B cell (primary cell): ENCODE results near the gene DPYSL4. TPM values are rescaled to one million over a fixed set of nuclear protein-coding genes. Genes with fewer than 3 reads are reported as not detected.

ENCODE experiments used
- ATAC-seq: fragments of 200-7000 bp; cut with Tn5 transposase; one replicate; pipeline ENCODE4 v1.10.0; 2021; ENCODE audit warnings: low read depth, mild to moderate bottlenecking, moderate number of reproducible peaks, moderate library complexity
- CTCF ChIA-PET: fragments of 350-600 bp; sonication (Branson Sonifier 250); formaldehyde crosslinking; loops from one replicate; lab custom pipeline; 2021; ENCODE audit warnings: antibody characterized with exemption, inconsistent platforms; lab: Charles Lee
- POLR2A ChIA-PET: fragments of 350-600 bp; sonication (Branson Sonifier 250); formaldehyde crosslinking; loops from one replicate; lab custom pipeline; 2021; ENCODE audit warnings: antibody characterized with exemption; lab: Charles Lee
- DNase-seq: peaks from one replicate; pipeline ENCODE4 v3.0.0; 2013
- H2AFZ ChIP-seq: 2 replicates; pipeline ENCODE4 v1.6.1; 2012; ENCODE audit warnings: mild to moderate bottlenecking, low read depth, low read length; ENCODE audit not compliant: insufficient read depth, poor library complexity, severe bottlenecking
- H3K27ac ChIP-seq, 2 donors: 1 replicate in 1 of 2; 2 replicates in 1 of 2; pipeline ENCODE4 v1.5.1; 2012 to 2013; ENCODE audit warnings: low read length in 2 of 2, mild to moderate bottlenecking in 2 of 2, moderate library complexity in 1 of 2
- H3K27me3 ChIP-seq, 4 experiments: fragments of 200-600 bp in 1 of 4; sonication (generic) in 1 of 4; replicated peaks in 1 of 4; 1 replicate in 2 of 4; 2 replicates in 2 of 4; pipeline versions ENCODE4 v1.6.1 to v1.7.0; 2013 to 2016; ENCODE audit warnings: low read length in 3 of 4, mild to moderate bottlenecking in 2 of 4, mixed read lengths in 1 of 4, moderate library complexity in 1 of 4; ENCODE audit not compliant: insufficient read depth in 4 of 4, control insufficient read depth in 3 of 4; ENCODE audit errors: control extremely low read depth in 1 of 4
- H3K36me3 ChIP-seq, 2 experiments: replicated peaks in 1 of 2; 1 replicate in 1 of 2; 2 replicates in 1 of 2; pipeline versions ENCODE4 v1.6.1 to v1.7.1; 2013; ENCODE audit warnings: low read length in 1 of 2; ENCODE audit not compliant: insufficient read depth in 2 of 2, control insufficient read depth in 1 of 2; ENCODE audit errors: control extremely low read depth in 1 of 2, extremely low read depth in 1 of 2
- H3K4me1 ChIP-seq, 2 donors: fragments of 200-600 bp in 1 of 2; sonication (generic) in 1 of 2; 1 replicate in 1 of 2; 2 replicates in 1 of 2; pipeline versions ENCODE4 v1.5.1 to v1.6.1; 2013 to 2017; ENCODE audit warnings: low read length in 2 of 2; ENCODE audit not compliant: control insufficient read depth in 2 of 2, insufficient read depth in 2 of 2
- H3K4me2 ChIP-seq: replicated peaks from 2 replicates; pipeline ENCODE3; 2012; ENCODE audit warnings: mild to moderate bottlenecking, low read depth, low read length; ENCODE audit not compliant: poor library complexity, severe bottlenecking
- H3K4me3 ChIP-seq, 5 experiments: fragments of 200-600 bp in 1 of 5; sonication (generic) in 1 of 5; 1 replicate in 3 of 5; 2 replicates in 2 of 5; pipeline versions ENCODE4 v1.5.1 to v1.7.0; 2011 to 2016; ENCODE audit warnings: low read length in 4 of 5, mild to moderate bottlenecking in 4 of 5, low read depth in 2 of 5, control low read depth in 1 of 5, moderate library complexity in 1 of 5; ENCODE audit not compliant: insufficient read depth in 1 of 5; ENCODE audit errors: control extremely low read depth in 1 of 5, extremely low read depth in 1 of 5
- H3K79me2 ChIP-seq: fragments of 200-600 bp; sonication (generic); one replicate; pipeline ENCODE4 v1.6.0; 2016; ENCODE audit warnings: low read length; ENCODE audit not compliant: control insufficient read depth, insufficient read depth
- H3K9ac ChIP-seq: fragments of 200-600 bp; sonication (generic); 2 replicates; pipeline ENCODE4 v1.6.1; 2017; ENCODE audit warnings: mild to moderate bottlenecking, low read length, moderate library complexity
- H3K9me3 ChIP-seq, 3 donors: one replicate each; pipeline versions ENCODE4 v1.6.1 to v1.7.1; 2013; ENCODE audit warnings: low read length in 2 of 3; ENCODE audit not compliant: control insufficient read depth in 2 of 3, insufficient read depth in 1 of 3; ENCODE audit errors: control extremely low read depth in 1 of 3
- H4K20me1 ChIP-seq: 2 replicates; pipeline ENCODE4 v1.6.0; 2012; ENCODE audit warnings: mild to moderate bottlenecking, low read length; ENCODE audit not compliant: insufficient read depth, control insufficient read depth, poor library complexity, severe bottlenecking
- H3K27ac Mint-ChIP-seq: one replicate; pipeline ENCODE4 v1.8.0; 2021; ENCODE audit warnings: mixed read lengths
- H3K27me3 Mint-ChIP-seq: one replicate; pipeline ENCODE4 v1.8.0; 2021; ENCODE audit warnings: mixed read lengths
- H3K4me1 Mint-ChIP-seq: one replicate; pipeline ENCODE4 v1.8.0; 2021; ENCODE audit warnings: mixed read lengths
- H3K4me3 Mint-ChIP-seq: one replicate; pipeline ENCODE4 v1.8.0; 2021; ENCODE audit warnings: mixed read lengths
- H3K9me3 Mint-ChIP-seq: one replicate; pipeline ENCODE4 v1.8.0; 2022; ENCODE audit warnings: mixed read lengths; ENCODE audit not compliant: insufficient read depth
- CTCF ChIP-seq: fragments of 200-600 bp; IDR thresholded peaks from one replicate; pipeline ENCODE4 v1.8.0; 2022; ENCODE audit warnings: antibody characterized with exemption, mild to moderate bottlenecking
- EZH2 ChIP-seq: IDR thresholded peaks from 2 replicates; pipeline ENCODE4 v1.6.1; 2012; ENCODE audit warnings: borderline replicate concordance, low read depth, mild to moderate bottlenecking, moderate library complexity, low read length; ENCODE audit not compliant: insufficient read depth, poor library complexity, severe bottlenecking
- WGBS: methylation state at CpG from one replicate; pipeline ENCODE4 v1.1.5; 2013; ENCODE audit warnings: missing lambda C conversion rate; ENCODE audit not compliant: insufficient coverage; 5-methylcytosine and 5-hydroxymethylcytosine counted together
- intact Hi-C: fragments of 100-400 bp; cut with micrococcal nuclease; formaldehyde crosslinking; loops from one replicate; pipeline ENCODE4 v1.10.0; 2022
- polyA plus RNA-seq: library from polyadenylated mRNA; depleted of rRNA; stranded (reverse); fragments of >200 nt; gene quantifications from 2 replicates; pipeline ENCODE4 v1.2.3, GENCODE V29; 2012
- total RNA-seq, 2 donors: library from RNA; stranded (reverse); fragments of 120-200 nt in 1 of 2; gene quantifications; 1 replicate in 1 of 2; 2 replicates in 1 of 2; pipeline versions ENCODE4 v1.2.3 to v1.2.4, GENCODE V29; 2013 to 2022

Gene DPYSL4
- total and polyA plus RNA-seq, 2 donors (not counting 1 experiment from before 2014, with no cell fraction given), result 0.03 to 0.22 TPM

GRCh38 chr10:132181691-132182425 lies 4.9 kb upstream of the DPYSL4 start:
- Mint-ChIP-seq H3K9me3 (no peaks in the 10 kb centered on the region), H3K27ac (no peak overlapping the region), H3K27me3 (peaks cover 53% of the 10 kb centered on the region), H3K4me1 (peaks cover 5% of the 10 kb centered on the region), H3K4me3 (no peak overlapping the region)
- H3K4me1 ChIP-seq, result peaks cover 6 to 15% of the 10 kb centered on the region in 2 donors
- DNase-seq, result no peak
- no peak overlapping the region for H3K27ac ChIP-seq
- H4K20me1 ChIP-seq, result no peaks in the 10 kb centered on the region
- 81% methylated on average over 18 of the region's 25 CpGs for WGBS
- intact Hi-C loops, result no loop called here
- H3K4me3 ChIP-seq, result no peak overlapping the region
- H3K4me2 ChIP-seq, result no peak overlapping the region
- H3K36me3 ChIP-seq, result no peaks in the 10 kb centered on the region
- ChIA-PET POLR2A (no interaction called here), CTCF (no interaction called here)
- H3K9ac ChIP-seq, result no peak overlapping the region
- peaks cover 0 to 7% (median 0%) of the 10 kb centered on the region in 3 donors for H3K9me3 ChIP-seq
- TF ChIP-seq EZH2 (no peak), CTCF (no peak)
- no peak for ATAC-seq
- peaks cover 0 to 56% (median 23%) of the 10 kb centered on the region in 4 experiments for H3K27me3 ChIP-seq
- no peak overlapping the region for H2AFZ ChIP-seq
- no peaks in the 10 kb centered on the region for H3K79me2 ChIP-seq

- Mint-ChIP-seq H3K4me3 (no peak overlapping the region), H3K27me3 (peaks cover 46% of the 10 kb centered on the region), H3K4me1 (peaks cover 5% of the 10 kb centered on the region), H3K9me3 (no peaks in the 10 kb centered on the region), H3K27ac (no peak overlapping the region)
- Histone ChIP-seq H3K4me3 (no peak overlapping the region), H3K36me3 (no peaks in the 10 kb centered on the region), H2AFZ (no peak overlapping the region), H3K27me3 (peaks cover 0 to 51% (median 19%) of the 10 kb centered on the region in 4 experiments), H3K4me1 (peaks cover 8 to 16% of the 10 kb centered on the region in 2 donors), H3K27ac (no peak overlapping the region), H3K4me2 (no peak overlapping the region), H4K20me1 (no peaks in the 10 kb centered on the region), H3K79me2 (no peaks in the 10 kb centered on the region), H3K9ac (no peak overlapping the region), H3K9me3 (peaks cover 0 to 7% (median 0%) of the 10 kb centered on the region in 3 donors)
- 87% methylated on average over 7 of the region's 7 CpGs for WGBS
- POLR2A ChIA-PET, result no interaction called here
- CTCF ChIA-PET, result no interaction called here
- DNase-seq (no peak), ATAC-seq (no peak)
- TF ChIP-seq EZH2 (no peak), CTCF (no peak)
- intact Hi-C loops, result no loop called here
Measured at GRCh38 chr10:132182591-132182990, 4.2 kb upstream of the DPYSL4 start.
